HEK293 (cell line): ENCODE data around the gene C17orf113.
"Not testable (repeated sequence)": the region's sequence is repeated elsewhere in the genome, so short reads cannot be mapped to it uniquely, and the experiment has no call there.

Experiments
- ELK4 ChIP-seq: IDR thresholded peaks from 2 replicates; pipeline ENCODE4 v1.6.1; 2011; ENCODE audit warnings: mild to moderate bottlenecking, low read depth, low read length, borderline replicate concordance
- GLI2 ChIP-seq: fragments of 450-650 bp; formaldehyde crosslinking; IDR thresholded peaks from 2 replicates; pipeline ENCODE4; 2017; ENCODE audit warnings: missing biosample characterization, missing genetic modification characterization, low read depth, borderline replicate concordance
- YY1 ChIP-seq: fragments of 450-650 bp; formaldehyde crosslinking; IDR thresholded peaks from 2 replicates; pipeline ENCODE4 v1.5.1; 2018; ENCODE audit warnings: missing biosample characterization, missing genetic modification characterization
- ZNF10 ChIP-seq: fragments of 450-650 bp; formaldehyde crosslinking; IDR thresholded peaks from 2 replicates; pipeline ENCODE4 v1.5.1; 2017; ENCODE audit warnings: missing biosample characterization, missing genetic modification characterization
- ZNF26 ChIP-seq: fragments of 450-650 bp; formaldehyde crosslinking; IDR thresholded peaks from 2 replicates; pipeline ENCODE4 v1.5.1; 2016; ENCODE audit warnings: missing biosample characterization, missing genetic modification characterization
- ZNF274 ChIP-seq, 2 experiments: fragments of 200-500 bp in 1 of 2; fragments of 450-650 bp in 1 of 2; sonication (Bioruptor generic) in 1 of 2; formaldehyde crosslinking in 1 of 2; IDR thresholded peaks; 2 replicates each; pipeline versions ENCODE4 v1.5.1 to v1.6.1; 2014 to 2016; ENCODE audit warnings: borderline replicate concordance in 1 of 2, inconsistent platforms in 1 of 2, low read length in 1 of 2, missing biosample characterization in 1 of 2, missing genetic modification characterization in 1 of 2
- ZNF529 ChIP-seq: fragments of 450-650 bp; formaldehyde crosslinking; IDR thresholded peaks from 2 replicates; pipeline ENCODE4 v1.5.1; 2017; ENCODE audit warnings: missing genetic modification characterization, missing biosample characterization; ENCODE audit not compliant: insufficient replicate concordance
- ZNF555 ChIP-seq: fragments of 450-650 bp; formaldehyde crosslinking; conservative IDR thresholded peaks from 2 replicates; pipeline ENCODE4 v1.5.1; 2017; ENCODE audit warnings: missing biosample characterization, mild to moderate bottlenecking, missing genetic modification characterization, inconsistent platforms
- TF ChIP-seq, protein P1 (sequence below): fragments of 450-650 bp; formaldehyde crosslinking; IDR thresholded peaks from 2 replicates; pipeline ENCODE4 v1.5.1; 2016; ENCODE audit warnings: missing biosample characterization, missing genetic modification characterization

DNA sequence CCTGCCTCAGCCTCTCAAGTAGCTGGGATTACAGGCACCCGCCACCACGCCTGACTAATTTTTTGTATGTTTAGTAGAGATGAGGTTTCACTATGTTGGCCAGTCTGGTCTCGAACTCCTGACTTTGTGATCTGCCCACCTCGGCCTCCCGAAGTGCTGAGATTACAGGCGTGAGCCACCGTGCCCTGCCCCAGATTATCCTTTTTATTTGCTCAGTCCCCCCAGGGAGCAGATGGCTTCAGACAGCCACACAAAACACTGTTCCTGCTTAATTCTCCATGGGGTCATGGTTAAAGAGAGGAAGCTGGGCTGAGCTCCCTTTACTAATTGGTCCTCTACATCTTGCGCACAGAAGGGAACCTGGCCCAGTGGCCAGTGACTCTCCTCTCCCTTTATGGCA lies 29.6 kb downstream of the C17orf113 start:
- TF ChIP-seq ZNF555 (tag by site-specific recombination); ZNF26 (tag by site-specific recombination); ZNF274 (IDR thresholded peaks at IDR 0.05; ENCODE audit: low read length); ZNF274 (tag by site-specific recombination; IDR thresholded peaks at IDR 0.05; ENCODE audit: borderline replicate concordance); ZNF529 (tag by site-specific recombination); YY1 (tag by site-specific recombination); GLI2 (tag by site-specific recombination); ZNF10 (tag by site-specific recombination); ELK4: not testable (repeated sequence)
- TF ChIP-seq, protein P1, sequence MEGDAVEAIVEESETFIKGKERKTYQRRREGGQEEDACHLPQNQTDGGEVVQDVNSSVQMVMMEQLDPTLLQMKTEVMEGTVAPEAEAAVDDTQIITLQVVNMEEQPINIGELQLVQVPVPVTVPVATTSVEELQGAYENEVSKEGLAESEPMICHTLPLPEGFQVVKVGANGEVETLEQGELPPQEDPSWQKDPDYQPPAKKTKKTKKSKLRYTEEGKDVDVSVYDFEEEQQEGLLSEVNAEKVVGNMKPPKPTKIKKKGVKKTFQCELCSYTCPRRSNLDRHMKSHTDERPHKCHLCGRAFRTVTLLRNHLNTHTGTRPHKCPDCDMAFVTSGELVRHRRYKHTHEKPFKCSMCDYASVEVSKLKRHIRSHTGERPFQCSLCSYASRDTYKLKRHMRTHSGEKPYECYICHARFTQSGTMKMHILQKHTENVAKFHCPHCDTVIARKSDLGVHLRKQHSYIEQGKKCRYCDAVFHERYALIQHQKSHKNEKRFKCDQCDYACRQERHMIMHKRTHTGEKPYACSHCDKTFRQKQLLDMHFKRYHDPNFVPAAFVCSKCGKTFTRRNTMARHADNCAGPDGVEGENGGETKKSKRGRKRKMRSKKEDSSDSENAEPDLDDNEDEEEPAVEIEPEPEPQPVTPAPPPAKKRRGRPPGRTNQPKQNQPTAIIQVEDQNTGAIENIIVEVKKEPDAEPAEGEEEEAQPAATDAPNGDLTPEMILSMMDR (tag by site-specific recombination) = not testable (repeated sequence)
